AG09309 (cell line): Measurements from ENCODE around the gene PTGER4.

Source experiments
- DNase-seq: peaks from one replicate; pipeline ENCODE4 v3.0.0-alpha.2; 2010; ENCODE audit warnings: low read depth
- H3K4me3 ChIP-seq: 2 replicates; pipeline ENCODE4 v1.5.1; 2011; ENCODE audit warnings: mild to moderate bottlenecking, low read depth, low read length, moderate library complexity; ENCODE audit not compliant: control insufficient read depth
- TF ChIP-seq, protein P1 (sequence below): IDR thresholded peaks from 2 replicates; pipeline ENCODE4 v1.5.1; 2011; ENCODE audit warnings: mild to moderate bottlenecking, low read depth, low read length, inconsistent platforms; ENCODE audit not compliant: insufficient read depth, control insufficient read depth; ENCODE audit errors: missing control alignments

Gene PTGER4

DNA sequence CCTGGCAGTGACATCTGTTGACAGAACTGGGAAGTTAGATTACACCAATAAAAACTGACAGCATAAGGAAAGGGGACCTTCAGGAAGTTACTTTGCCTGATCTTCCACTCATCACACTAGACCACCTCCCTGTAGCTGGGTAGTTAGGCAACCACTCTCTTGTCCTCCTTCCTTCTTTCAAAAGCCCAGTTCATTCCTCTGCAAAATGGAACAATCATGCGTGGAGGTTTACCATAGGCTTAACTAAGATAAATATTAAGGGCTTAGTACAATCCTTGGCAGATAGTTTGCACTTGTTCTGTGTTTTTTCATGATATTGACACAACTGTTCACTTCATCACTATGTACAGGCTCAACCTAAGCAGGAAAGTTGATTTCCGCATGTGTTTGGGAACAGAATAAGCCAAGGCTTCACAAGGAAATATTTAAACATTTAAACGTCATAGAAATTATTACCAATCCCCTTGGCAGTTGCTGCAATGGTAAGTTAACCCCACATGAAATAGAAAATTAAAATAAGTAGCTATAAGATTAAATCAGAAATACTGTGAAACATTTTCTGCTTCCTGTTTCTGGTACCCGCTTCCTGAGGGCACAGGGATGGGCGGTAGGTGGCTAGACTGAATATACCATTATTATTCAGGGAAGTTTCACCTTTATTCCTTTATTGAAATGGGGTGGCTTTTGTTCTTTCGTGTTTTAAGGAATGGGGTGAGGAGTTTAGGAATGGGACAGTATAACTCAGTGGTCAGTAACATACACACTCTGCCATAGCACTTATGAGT is 9.9 kb upstream of the PTGER4 start:
- no peak overlapping the region for H3K4me3 ChIP-seq
- DNase-seq, result no peak
- TF ChIP-seq, protein P1, sequence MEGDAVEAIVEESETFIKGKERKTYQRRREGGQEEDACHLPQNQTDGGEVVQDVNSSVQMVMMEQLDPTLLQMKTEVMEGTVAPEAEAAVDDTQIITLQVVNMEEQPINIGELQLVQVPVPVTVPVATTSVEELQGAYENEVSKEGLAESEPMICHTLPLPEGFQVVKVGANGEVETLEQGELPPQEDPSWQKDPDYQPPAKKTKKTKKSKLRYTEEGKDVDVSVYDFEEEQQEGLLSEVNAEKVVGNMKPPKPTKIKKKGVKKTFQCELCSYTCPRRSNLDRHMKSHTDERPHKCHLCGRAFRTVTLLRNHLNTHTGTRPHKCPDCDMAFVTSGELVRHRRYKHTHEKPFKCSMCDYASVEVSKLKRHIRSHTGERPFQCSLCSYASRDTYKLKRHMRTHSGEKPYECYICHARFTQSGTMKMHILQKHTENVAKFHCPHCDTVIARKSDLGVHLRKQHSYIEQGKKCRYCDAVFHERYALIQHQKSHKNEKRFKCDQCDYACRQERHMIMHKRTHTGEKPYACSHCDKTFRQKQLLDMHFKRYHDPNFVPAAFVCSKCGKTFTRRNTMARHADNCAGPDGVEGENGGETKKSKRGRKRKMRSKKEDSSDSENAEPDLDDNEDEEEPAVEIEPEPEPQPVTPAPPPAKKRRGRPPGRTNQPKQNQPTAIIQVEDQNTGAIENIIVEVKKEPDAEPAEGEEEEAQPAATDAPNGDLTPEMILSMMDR, result no peak

DNA sequence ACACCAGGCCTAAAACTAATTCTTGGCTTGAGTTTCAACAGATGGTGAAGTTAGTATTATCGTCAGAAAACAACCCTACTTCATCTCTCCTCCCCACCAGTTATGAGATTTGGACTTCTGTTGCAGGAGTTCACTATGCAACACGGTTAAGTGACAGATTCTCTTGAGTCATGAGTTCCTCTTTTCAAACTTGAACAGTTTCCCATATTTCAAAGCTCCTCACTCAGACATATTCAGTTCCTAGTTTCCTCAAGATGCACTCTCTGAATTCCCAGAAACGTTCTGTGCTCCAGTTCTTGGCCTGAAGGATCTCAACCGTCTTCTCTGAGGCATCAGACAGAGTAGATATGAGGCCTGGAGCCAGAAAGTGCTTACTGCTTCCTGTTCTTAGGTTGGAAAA is 7.3 kb upstream of the PTGER4 start:
- no peak overlapping the region for H3K4me3 ChIP-seq
- DNase-seq, result no peak
- TF ChIP-seq, protein P1, result no peak

DNA sequence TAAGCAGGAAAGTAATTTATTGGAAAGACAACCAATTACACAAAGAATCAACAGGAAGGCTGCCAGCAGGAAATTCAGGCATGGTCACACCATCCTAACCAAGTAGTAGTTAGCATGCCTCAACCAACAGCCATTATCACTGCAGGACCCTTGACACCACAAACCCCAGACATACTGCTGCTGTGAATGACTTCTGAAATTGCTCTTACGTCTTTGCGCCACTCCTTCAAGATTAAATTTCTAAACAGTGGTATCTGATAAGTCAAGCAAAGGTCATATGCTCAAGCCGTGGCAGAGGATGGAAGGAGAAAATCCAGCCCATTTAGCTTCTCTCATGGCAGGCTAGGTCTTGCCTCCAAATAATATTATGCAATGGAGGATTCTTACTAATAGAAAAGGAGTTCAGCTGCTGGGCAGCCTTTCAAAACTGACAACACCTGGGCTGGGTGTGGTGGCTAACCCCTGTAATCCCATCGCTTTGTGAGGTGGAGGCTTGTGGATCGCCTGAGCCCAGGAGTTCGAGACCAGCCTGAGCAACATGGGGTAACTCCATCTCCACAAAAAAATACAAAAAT is 5.0 kb upstream of the PTGER4 start:
- no peak for DNase-seq
- TF ChIP-seq, protein P1, result no peak
- H3K4me3 ChIP-seq, result no peak overlapping the region

DNA sequence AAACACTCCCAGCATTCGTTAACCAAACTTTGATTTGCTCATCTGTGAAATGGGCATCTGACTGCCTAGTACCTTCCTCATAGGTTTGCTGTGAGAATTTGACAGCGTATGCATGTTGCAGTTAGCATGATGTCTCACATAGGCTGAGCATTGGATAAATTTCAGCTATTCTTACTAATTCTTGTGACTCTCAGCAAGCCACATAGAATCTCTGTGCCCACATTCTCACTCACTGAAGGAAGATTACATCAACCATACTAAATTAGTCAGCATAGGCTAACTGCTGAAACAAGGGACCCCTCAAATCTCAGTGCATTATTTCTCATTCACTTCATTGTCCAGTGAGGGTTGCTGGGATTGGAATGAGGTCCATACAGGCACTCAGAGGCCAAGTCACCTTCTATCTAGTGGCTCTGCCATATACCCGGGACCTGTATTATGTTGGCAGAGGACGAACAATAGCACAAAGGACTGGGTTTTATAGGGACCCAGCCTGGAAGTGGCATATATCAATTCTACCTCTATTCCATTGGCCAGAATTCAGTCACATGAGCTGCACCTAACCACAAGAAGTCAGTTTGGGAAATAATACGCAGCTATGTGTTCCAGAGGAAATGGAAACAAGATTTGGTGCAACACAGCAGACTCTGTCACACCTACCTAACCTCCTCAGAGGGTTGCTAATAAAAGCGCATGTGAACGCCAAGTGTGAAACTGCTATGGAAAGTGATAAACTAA is 4.2 kb upstream of the PTGER4 start:
- DNase-seq, result no peak
- no peak overlapping the region for H3K4me3 ChIP-seq
- TF ChIP-seq, protein P1, result no peak

DNA sequence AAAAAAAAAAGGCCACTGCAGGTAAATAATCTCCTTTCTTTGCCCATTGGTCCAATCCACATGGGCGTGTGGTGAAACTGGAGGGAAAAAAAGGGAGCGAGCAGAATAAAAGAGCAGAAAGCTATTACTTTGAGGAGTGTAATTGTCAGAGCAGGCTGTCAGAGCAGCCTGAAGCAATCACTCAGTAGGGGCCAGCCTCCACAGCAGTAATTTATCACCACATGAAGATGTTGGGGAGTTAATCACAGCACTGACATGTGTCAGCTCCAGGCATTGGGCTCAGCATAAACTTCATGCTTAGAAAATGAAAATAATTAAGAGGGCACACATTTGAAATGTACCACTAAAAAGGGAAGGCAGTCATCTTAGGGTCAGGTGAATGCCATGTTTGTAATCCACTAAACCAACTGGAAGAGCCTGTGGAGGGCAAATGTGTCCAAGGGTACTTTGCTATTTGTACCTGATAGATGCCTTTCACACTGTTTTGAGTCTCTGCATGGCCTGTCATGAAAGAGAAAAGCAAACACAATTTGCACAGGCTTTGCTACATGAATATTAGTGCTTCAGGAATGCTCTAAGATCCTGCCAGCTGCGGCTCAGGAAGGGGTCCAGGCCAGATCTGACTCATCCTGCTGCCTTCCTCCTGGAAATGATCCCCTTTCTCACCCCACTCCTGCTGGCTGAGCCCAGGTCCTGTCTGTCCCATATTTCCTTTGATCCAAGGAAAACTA is 2.9 kb upstream of the PTGER4 start:
- H3K4me3 ChIP-seq, result no peak overlapping the region
- no peak for DNase-seq
- TF ChIP-seq, protein P1, result peak; percentile 4

DNA sequence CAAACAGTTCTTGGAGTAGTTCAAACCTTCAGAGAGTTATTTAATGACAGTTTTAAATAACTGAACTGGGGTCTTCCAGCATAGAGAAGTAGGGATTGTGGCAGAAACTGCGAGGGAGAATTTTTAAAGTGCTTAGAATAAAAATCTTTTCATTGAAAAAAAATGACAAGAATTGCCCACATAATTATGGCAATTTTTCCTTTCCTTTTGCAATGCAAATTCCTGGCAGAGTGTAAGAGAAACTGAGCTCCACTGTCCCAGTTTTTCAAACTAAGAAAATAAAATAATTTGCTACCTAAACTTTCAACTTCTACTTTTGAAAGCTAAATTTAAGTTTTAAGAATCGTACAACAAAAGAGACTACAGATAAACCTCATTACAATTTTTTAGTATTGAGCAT is 2.3 kb upstream of the PTGER4 start:
- no peak for DNase-seq
- TF ChIP-seq, protein P1, result no peak
- H3K4me3 ChIP-seq, result no peak overlapping the region
